Panc1 (cell line): ENCODE results near the gene RSPH1. TPM values are rescaled to one million over a fixed set of nuclear protein-coding genes. Genes with fewer than 3 reads are reported as not detected.

Experiments used
- ATAC-seq: fragments of 200-7000 bp; cut with Tn5 transposase; 2 replicates; pipeline ENCODE4 v1.9.1; 2020; ENCODE audit warnings: mild to moderate bottlenecking, moderate library complexity
- BruUV-seq: library from RNA; stranded (reverse); fragments of 400-500 nt; replicated peaks from 2 replicates; lab custom pipeline; 2021; lab: Mats Ljungman, UMichigan
- CTCF ChIA-PET: fragments of 300-600 bp; sonication (Branson Sonifier 250); formaldehyde crosslinking; loops from one replicate; lab custom pipeline; 2022; ENCODE audit warnings: antibody characterized with exemption; lab: Charles Lee
- POLR2A ChIA-PET: fragments of 300-600 bp; sonication (Branson Sonifier 250); formaldehyde crosslinking; loops from one replicate; lab custom pipeline; 2022; ENCODE audit warnings: antibody characterized with exemption; lab: Charles Lee
- DNase-seq: peaks from one replicate; pipeline ENCODE4 v3.0.0-alpha.2; 2010; ENCODE audit warnings: low read depth, low spot score
- H3K27ac ChIP-seq: 2 replicates; pipeline ENCODE4 v1.5.1; 2011; ENCODE audit warnings: mild to moderate bottlenecking, low read length, inconsistent platforms
- H3K27me3 ChIP-seq: fragments of 200-500 bp; sonication (Bioruptor generic); 2 replicates; pipeline ENCODE4 v1.6.0; 2014; ENCODE audit warnings: low read length, inconsistent platforms; ENCODE audit not compliant: control insufficient read depth, insufficient read depth
- H3K36me3 ChIP-seq: fragments of 200-500 bp; sonication (Bioruptor generic); 2 replicates; pipeline ENCODE4 v1.5.1; 2014; ENCODE audit warnings: inconsistent platforms, mild to moderate bottlenecking, low read length, moderate library complexity; ENCODE audit not compliant: control insufficient read depth, insufficient read depth
- H3K4me1 ChIP-seq: 2 replicates; pipeline ENCODE4 v1.5.1; 2011; ENCODE audit warnings: inconsistent platforms, mild to moderate bottlenecking, low read length, moderate library complexity; ENCODE audit not compliant: control insufficient read depth, insufficient read depth
- H3K4me3 ChIP-seq, 2 experiments: 2 replicates each; pipeline ENCODE4 v1.5.1; 2011 to 2012; ENCODE audit warnings: low read depth in 2 of 2, low read length in 2 of 2, mild to moderate bottlenecking in 2 of 2, inconsistent platforms in 1 of 2, moderate library complexity in 1 of 2
- H3K9me3 ChIP-seq: fragments of 200-500 bp; sonication (Bioruptor generic); 2 replicates; pipeline ENCODE4 v1.5.1; 2014; ENCODE audit warnings: low read depth, mild to moderate bottlenecking, inconsistent platforms, low read length, moderate library complexity; ENCODE audit not compliant: control insufficient read depth, insufficient read depth
- POLR2AphosphoS5 ChIP-seq: IDR thresholded peaks from 2 replicates; pipeline ENCODE4 v1.6.1; 2012; ENCODE audit warnings: mild to moderate bottlenecking, low read depth, low read length, moderate library complexity
- SIN3A ChIP-seq: IDR thresholded peaks from 2 replicates; pipeline ENCODE4 v1.6.1; 2012; ENCODE audit warnings: low read depth, mild to moderate bottlenecking, low read length, moderate library complexity, borderline replicate concordance; ENCODE audit not compliant: insufficient read depth
- TCF7L2 ChIP-seq: IDR thresholded peaks from 2 replicates; pipeline ENCODE4 v1.6.1; 2011; ENCODE audit warnings: mild to moderate bottlenecking, low read depth, low read length, inconsistent platforms
- in situ Hi-C: cut with HindIII; loops from 2 replicates; pipeline ENCODE4 v1.10.0; 2016; ENCODE audit warnings: low sequenced_read_pairs, low pct_unique_long_range_greater_than_20kb
- intact Hi-C: fragments of 100-400 bp; cut with micrococcal nuclease; formaldehyde crosslinking; loops from one replicate; pipeline ENCODE4 v1.10.0; 2022; ENCODE audit not compliant: unreplicated experiment
- total RNA-seq: library from RNA; stranded (reverse); gene quantifications from one replicate; pipeline ENCODE4 v1.2.1, GENCODE V29; 2021; ENCODE audit not compliant: unreplicated experiment
- TF ChIP-seq, protein P1 (sequence below), 2 experiments: IDR thresholded peaks; 2 replicates each; pipeline ENCODE4 v1.6.1; 2011 to 2012; ENCODE audit warnings: low read depth in 2 of 2, control low read depth in 1 of 2, low read length in 1 of 2, mild to moderate bottlenecking in 1 of 2, moderate library complexity in 1 of 2; ENCODE audit not compliant: insufficient read depth in 1 of 2
- TF ChIP-seq, protein P2 (sequence below): fragments of 450-650 bp; IDR thresholded peaks from 2 replicates; pipeline ENCODE4 v1.5.1; 2017; ENCODE audit warnings: mild to moderate bottlenecking

RSPH1 gene
- total RNA-seq, 1 experiment from 2014 or later = 0.46 TPM

DNA sequence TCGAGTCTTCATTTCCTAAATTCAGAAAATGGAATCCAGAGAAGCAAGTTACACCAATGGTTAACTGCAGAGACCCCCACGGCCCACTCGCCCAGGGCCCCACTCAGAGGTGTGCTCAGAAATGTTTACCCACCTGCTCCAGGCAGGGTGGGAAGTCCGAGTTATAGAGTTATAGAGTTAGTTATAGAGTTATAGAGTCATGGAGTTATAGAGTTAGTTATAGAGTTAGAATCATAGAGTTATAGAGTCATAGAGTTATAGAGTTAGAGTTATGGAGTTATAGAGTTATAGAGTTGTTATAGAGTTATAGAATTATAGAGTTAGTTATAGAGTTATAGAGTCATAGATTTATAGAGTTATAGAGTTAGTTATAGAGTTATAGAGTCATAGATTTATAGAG, 60.6 kb downstream of the RSPH1 start:
- H3K36me3 ChIP-seq = no peaks in the 10 kb centered on the region
- H3K4me3 ChIP-seq = no peak overlapping the region
- H3K27ac ChIP-seq = no peak overlapping the region
- no TSS peak for BruUV-seq
- ATAC-seq (no peak), DNase-seq (no peak)
- intact Hi-C loops = no loop called here
- in situ Hi-C loops = no loop called here
- CTCF ChIA-PET = no interaction called here
- peaks cover 5% of the 10 kb centered on the region; the same call in 1 of the 2 replicates for H3K9me3 ChIP-seq
- H3K4me1 ChIP-seq = no peaks in the 10 kb centered on the region
- peaks cover 3% of the 10 kb centered on the region; the same call in 1 of the 2 replicates for H3K27me3 ChIP-seq
- POLR2A ChIA-PET = no interaction called here
- TF ChIP-seq TCF7L2 (no peak), SIN3A (no peak), POLR2AphosphoS5 (no peak)
- TF ChIP-seq, protein P1, sequence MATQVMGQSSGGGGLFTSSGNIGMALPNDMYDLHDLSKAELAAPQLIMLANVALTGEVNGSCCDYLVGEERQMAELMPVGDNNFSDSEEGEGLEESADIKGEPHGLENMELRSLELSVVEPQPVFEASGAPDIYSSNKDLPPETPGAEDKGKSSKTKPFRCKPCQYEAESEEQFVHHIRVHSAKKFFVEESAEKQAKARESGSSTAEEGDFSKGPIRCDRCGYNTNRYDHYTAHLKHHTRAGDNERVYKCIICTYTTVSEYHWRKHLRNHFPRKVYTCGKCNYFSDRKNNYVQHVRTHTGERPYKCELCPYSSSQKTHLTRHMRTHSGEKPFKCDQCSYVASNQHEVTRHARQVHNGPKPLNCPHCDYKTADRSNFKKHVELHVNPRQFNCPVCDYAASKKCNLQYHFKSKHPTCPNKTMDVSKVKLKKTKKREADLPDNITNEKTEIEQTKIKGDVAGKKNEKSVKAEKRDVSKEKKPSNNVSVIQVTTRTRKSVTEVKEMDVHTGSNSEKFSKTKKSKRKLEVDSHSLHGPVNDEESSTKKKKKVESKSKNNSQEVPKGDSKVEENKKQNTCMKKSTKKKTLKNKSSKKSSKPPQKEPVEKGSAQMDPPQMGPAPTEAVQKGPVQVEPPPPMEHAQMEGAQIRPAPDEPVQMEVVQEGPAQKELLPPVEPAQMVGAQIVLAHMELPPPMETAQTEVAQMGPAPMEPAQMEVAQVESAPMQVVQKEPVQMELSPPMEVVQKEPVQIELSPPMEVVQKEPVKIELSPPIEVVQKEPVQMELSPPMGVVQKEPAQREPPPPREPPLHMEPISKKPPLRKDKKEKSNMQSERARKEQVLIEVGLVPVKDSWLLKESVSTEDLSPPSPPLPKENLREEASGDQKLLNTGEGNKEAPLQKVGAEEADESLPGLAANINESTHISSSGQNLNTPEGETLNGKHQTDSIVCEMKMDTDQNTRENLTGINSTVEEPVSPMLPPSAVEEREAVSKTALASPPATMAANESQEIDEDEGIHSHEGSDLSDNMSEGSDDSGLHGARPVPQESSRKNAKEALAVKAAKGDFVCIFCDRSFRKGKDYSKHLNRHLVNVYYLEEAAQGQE (IDR thresholded peaks at IDR 0.05; ENCODE audit: insufficient read depth in 1 of 2, low read depth in 2 of 2, low read length in 1 of 2) = no peak
- TF ChIP-seq, protein P2, sequence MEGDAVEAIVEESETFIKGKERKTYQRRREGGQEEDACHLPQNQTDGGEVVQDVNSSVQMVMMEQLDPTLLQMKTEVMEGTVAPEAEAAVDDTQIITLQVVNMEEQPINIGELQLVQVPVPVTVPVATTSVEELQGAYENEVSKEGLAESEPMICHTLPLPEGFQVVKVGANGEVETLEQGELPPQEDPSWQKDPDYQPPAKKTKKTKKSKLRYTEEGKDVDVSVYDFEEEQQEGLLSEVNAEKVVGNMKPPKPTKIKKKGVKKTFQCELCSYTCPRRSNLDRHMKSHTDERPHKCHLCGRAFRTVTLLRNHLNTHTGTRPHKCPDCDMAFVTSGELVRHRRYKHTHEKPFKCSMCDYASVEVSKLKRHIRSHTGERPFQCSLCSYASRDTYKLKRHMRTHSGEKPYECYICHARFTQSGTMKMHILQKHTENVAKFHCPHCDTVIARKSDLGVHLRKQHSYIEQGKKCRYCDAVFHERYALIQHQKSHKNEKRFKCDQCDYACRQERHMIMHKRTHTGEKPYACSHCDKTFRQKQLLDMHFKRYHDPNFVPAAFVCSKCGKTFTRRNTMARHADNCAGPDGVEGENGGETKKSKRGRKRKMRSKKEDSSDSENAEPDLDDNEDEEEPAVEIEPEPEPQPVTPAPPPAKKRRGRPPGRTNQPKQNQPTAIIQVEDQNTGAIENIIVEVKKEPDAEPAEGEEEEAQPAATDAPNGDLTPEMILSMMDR = no peak

DNA sequence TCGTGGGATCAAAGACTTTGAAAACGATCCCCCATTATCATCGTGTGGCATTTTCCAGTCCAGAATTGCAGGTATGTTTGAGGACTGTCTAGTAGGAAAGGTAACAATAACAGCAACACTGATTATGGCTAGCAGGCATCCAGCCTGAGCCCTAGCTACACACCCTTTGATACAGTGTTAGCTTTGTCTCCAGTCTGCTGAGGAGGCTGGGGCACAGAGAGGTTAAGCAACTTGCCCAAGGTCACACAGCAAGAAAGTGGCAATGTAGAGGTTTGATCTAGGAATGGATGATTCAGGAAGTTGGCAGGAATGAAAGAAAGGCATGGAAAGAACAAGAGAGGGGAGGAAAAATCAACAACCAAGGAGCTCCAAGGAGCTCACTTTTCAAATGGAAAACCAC, 61.1 kb downstream of the RSPH1 start:
- in situ Hi-C loops = no loop called here
- ChIA-PET CTCF (no interaction called here), POLR2A (no interaction called here)

More for the DNA sequence above, 61.1 kb downstream of the RSPH1 start:
- ATAC-seq = no peak
- DNase-seq = no peak
- TF ChIP-seq TCF7L2 = no peak
- TF ChIP-seq, protein P2 = no peak
- peaks cover 3% of the 10 kb centered on the region; the same call in 1 of the 2 replicates for H3K27me3 ChIP-seq
- peaks cover 5% of the 10 kb centered on the region; the same call in 1 of the 2 replicates for H3K9me3 ChIP-seq
- no peaks in the 10 kb centered on the region for H3K4me1 ChIP-seq
- no peaks in the 10 kb centered on the region for H3K36me3 ChIP-seq
- intact Hi-C loops = no loop called here
- H3K4me3 ChIP-seq = no peak overlapping the region
- BruUV-seq = no TSS peak
- H3K27ac ChIP-seq = no peak overlapping the region
